Loucy (cell line): ENCODE results near the gene PHF20.

Experiments used
- EZH2phosphoT487 ChIP-seq: fragments of 200-600 bp; IDR thresholded peaks from 2 replicates; pipeline ENCODE4 v1.6.1; 2018; ENCODE audit warnings: antibody characterized with exemption, mild to moderate bottlenecking, moderate library complexity, borderline replicate concordance
- TF ChIP-seq, protein P1 (sequence below): fragments of 200-600 bp; sonication (generic); conservative IDR thresholded peaks from 2 replicates; pipeline ENCODE4 v1.5.1; 2014; ENCODE audit warnings: mild to moderate bottlenecking, antibody characterized with exemption, low read length

DNA sequence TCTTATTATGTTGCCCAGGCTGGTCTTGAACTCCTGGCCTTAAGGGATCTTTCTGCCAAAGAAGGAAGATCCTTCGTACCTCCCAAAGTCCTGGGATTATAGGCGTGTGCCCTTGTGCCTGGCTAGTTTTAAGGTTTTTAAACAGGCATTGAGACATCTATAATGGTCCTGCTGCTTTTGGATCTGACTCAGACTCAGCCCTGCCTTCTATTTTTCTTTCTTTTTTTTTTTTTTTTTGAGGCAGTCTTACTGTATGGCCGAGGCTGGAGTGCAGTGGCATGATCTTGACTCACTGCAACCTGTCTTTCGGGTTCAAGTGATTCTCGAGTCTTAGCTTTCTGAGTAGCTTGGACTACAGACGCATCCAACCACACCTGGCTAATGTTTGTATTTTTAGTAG, 73.7 kb downstream of the PHF20 start:
- TF ChIP-seq, protein P1, sequence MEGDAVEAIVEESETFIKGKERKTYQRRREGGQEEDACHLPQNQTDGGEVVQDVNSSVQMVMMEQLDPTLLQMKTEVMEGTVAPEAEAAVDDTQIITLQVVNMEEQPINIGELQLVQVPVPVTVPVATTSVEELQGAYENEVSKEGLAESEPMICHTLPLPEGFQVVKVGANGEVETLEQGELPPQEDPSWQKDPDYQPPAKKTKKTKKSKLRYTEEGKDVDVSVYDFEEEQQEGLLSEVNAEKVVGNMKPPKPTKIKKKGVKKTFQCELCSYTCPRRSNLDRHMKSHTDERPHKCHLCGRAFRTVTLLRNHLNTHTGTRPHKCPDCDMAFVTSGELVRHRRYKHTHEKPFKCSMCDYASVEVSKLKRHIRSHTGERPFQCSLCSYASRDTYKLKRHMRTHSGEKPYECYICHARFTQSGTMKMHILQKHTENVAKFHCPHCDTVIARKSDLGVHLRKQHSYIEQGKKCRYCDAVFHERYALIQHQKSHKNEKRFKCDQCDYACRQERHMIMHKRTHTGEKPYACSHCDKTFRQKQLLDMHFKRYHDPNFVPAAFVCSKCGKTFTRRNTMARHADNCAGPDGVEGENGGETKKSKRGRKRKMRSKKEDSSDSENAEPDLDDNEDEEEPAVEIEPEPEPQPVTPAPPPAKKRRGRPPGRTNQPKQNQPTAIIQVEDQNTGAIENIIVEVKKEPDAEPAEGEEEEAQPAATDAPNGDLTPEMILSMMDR, result no peak
- no peak for TF ChIP-seq EZH2phosphoT487
